OCI-LY1 (cell line): Measurements from ENCODE around the gene HSPB9.
A peak's percentile ranks its signal among the peaks of the same experiment; 100 is the strongest.

ENCODE experiments used
- H2AFZ ChIP-seq: fragments of 200-600 bp; sonication (generic), shearing (Covaris generic); 2 replicates; pipeline ENCODE4 v1.6.0; 2014; ENCODE audit warnings: antibody characterized with exemption, mild to moderate bottlenecking, low read length
- H3F3A ChIP-seq: fragments of 200-600 bp; sonication (generic), shearing (Covaris generic); 2 replicates; pipeline ENCODE4 v1.6.0; 2014; ENCODE audit warnings: mild to moderate bottlenecking, antibody characterized with exemption, low read length, moderate library complexity; ENCODE audit not compliant: insufficient read depth
- H3K27ac ChIP-seq: fragments of 200-600 bp; sonication (generic); 2 replicates; pipeline ENCODE4 v1.5.1; 2014; ENCODE audit warnings: low read length, mixed run types, mild to moderate bottlenecking, low read depth; ENCODE audit not compliant: poor library complexity, severe bottlenecking
- H3K27me3 ChIP-seq: fragments of 200-600 bp; sonication (generic); 2 replicates; pipeline ENCODE4 v1.6.0; 2014; ENCODE audit warnings: antibody characterized with exemption, mild to moderate bottlenecking, low read length, moderate library complexity; ENCODE audit not compliant: insufficient read depth
- H3K36me3 ChIP-seq: fragments of 200-600 bp; sonication (generic); 2 replicates; pipeline ENCODE4 v1.6.1; 2014; ENCODE audit warnings: mild to moderate bottlenecking, antibody characterized with exemption, low read length, moderate library complexity, mixed read lengths; ENCODE audit not compliant: insufficient read depth
- H3K4me1 ChIP-seq: fragments of 200-600 bp; sonication (generic); 2 replicates; pipeline ENCODE4 v1.5.1; 2014; ENCODE audit warnings: mild to moderate bottlenecking, low read length, moderate library complexity; ENCODE audit not compliant: insufficient read depth, severe bottlenecking
- H3K4me2 ChIP-seq: fragments of 200-600 bp; sonication (generic), shearing (Covaris generic); 2 replicates; pipeline ENCODE4 v1.6.1; 2014; ENCODE audit warnings: low read length
- H3K4me3 ChIP-seq: fragments of 200-600 bp; sonication (generic); 2 replicates; pipeline ENCODE4 v1.5.1; 2014; ENCODE audit warnings: low read length, low read depth, mild to moderate bottlenecking, mixed read lengths; ENCODE audit not compliant: poor library complexity, severe bottlenecking
- H3K79me2 ChIP-seq: fragments of 200-600 bp; shearing (Covaris generic); 2 replicates; pipeline ENCODE4 v1.6.1; 2016; ENCODE audit warnings: mixed run types, low read length, mixed read lengths; ENCODE audit not compliant: insufficient read depth
- H3K9ac ChIP-seq: fragments of 200-600 bp; sonication (generic), shearing (Covaris generic); 2 replicates; pipeline ENCODE4 v1.6.1; 2014; ENCODE audit warnings: mild to moderate bottlenecking, low read length, mixed read lengths
- H3K9me2 ChIP-seq: fragments of 200-600 bp; sonication (generic), shearing (Covaris generic); 2 replicates; pipeline ENCODE4 v1.6.1; 2014; ENCODE audit warnings: low read depth, mild to moderate bottlenecking, low read length, mixed read lengths
- H3K9me3 ChIP-seq: fragments of 200-600 bp; shearing (Covaris generic); 2 replicates; pipeline ENCODE4 v1.6.1; 2014; ENCODE audit warnings: low read length, mixed read lengths
- H4K20me1 ChIP-seq: fragments of 200-600 bp; sonication (generic), shearing (Covaris generic); 2 replicates; pipeline ENCODE4 v1.6.0; 2016; ENCODE audit warnings: mild to moderate bottlenecking, low read length; ENCODE audit not compliant: insufficient read depth
- EZH2 ChIP-seq: fragments of 200-600 bp; sonication (generic), shearing (Covaris generic); IDR thresholded peaks from 2 replicates; pipeline ENCODE4 v1.8.0; 2017; ENCODE audit warnings: borderline replicate concordance, mixed run types, mild to moderate bottlenecking, antibody characterized with exemption, low read length, moderate library complexity, mixed read lengths
- TF ChIP-seq, protein P1 (sequence below): fragments of 200-600 bp; sonication (generic), shearing (Covaris generic); IDR thresholded peaks from 2 replicates; pipeline ENCODE4 v1.5.1; 2017; ENCODE audit warnings: mild to moderate bottlenecking, antibody characterized with exemption, low read length, moderate library complexity, mixed read lengths

Gene HSPB9

DNA sequence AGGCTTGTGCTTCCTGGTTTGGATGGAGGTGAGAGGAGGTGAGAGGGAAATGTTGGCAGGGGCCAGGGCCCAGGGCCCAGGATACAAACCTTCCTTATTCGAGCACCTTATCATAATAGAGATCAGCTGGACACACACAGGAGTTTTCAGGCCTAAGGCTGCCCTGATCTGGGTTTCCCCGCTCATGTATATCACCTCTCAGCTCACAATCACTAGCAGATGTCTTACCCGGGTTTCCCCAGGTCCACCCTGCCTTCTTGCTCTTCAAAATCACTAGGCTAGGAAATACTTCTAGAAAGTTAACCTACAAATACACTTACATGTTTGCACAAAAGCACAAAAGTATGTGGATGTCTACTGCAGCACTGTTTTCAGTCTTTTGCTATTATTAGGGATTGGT is 4.2 kb downstream of the HSPB9 start:
- Histone ChIP-seq H3K4me3 (no peak overlapping the region), H3K36me3 (peaks cover 56% of the 10 kb centered on the region), H3K9ac (no peak overlapping the region), H3K9me2 (no peaks in the 10 kb centered on the region), H3K9me3 (no peaks in the 10 kb centered on the region), H3K4me1 (peaks cover 14% of the 10 kb centered on the region), H3K4me2 (no peak overlapping the region), H3F3A (0 out of 2 replicates have a peak, but pooled peaks cover 4% of the 10 kb centered on the region), H3K27ac (peak overlapping the region; percentile 40), H3K79me2 (peaks cover 4% of the 10 kb centered on the region), H2AFZ (no peak overlapping the region), H4K20me1 (no peaks in the 10 kb centered on the region), H3K27me3 (no peaks in the 10 kb centered on the region)
- TF ChIP-seq, protein P1, sequence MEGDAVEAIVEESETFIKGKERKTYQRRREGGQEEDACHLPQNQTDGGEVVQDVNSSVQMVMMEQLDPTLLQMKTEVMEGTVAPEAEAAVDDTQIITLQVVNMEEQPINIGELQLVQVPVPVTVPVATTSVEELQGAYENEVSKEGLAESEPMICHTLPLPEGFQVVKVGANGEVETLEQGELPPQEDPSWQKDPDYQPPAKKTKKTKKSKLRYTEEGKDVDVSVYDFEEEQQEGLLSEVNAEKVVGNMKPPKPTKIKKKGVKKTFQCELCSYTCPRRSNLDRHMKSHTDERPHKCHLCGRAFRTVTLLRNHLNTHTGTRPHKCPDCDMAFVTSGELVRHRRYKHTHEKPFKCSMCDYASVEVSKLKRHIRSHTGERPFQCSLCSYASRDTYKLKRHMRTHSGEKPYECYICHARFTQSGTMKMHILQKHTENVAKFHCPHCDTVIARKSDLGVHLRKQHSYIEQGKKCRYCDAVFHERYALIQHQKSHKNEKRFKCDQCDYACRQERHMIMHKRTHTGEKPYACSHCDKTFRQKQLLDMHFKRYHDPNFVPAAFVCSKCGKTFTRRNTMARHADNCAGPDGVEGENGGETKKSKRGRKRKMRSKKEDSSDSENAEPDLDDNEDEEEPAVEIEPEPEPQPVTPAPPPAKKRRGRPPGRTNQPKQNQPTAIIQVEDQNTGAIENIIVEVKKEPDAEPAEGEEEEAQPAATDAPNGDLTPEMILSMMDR = no peak
- TF ChIP-seq EZH2 = no peak

DNA sequence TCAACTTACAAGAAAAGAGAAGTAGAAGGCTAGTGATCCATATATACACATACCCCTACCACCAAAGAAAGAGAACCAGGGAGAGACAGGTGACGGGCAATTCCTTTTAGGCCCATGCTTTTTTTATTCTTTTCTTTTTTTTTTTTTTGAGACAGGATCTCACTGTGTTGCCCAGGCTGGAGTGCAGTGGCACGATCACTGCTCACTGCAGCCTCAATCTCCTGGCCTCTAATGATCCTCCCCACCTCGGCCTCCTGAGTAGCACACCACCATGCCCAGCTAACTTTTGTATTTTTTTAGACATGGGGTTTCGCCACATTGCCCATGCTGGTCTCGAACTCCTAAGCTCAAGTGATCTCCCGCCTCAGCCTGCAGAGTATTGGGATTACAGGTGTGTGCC is 4.8 kb downstream of the HSPB9 start:
- TF ChIP-seq EZH2 = no peak
- TF ChIP-seq, protein P1 = no peak
- Histone ChIP-seq H4K20me1 (no peaks in the 10 kb centered on the region), H3K4me2 (no peak overlapping the region), H2AFZ (no peak overlapping the region), H3K27me3 (no peaks in the 10 kb centered on the region), H3K4me1 (peaks cover 19% of the 10 kb centered on the region), H3K9me3 (no peaks in the 10 kb centered on the region), H3K27ac (no peak overlapping the region), H3K79me2 (peaks cover 10% of the 10 kb centered on the region), H3K36me3 (peaks cover 56% of the 10 kb centered on the region), H3K4me3 (no peak overlapping the region), H3K9me2 (no peaks in the 10 kb centered on the region), H3K9ac (no peak overlapping the region), H3F3A (0 out of 2 replicates have a peak, but pooled peaks cover 4% of the 10 kb centered on the region)

DNA sequence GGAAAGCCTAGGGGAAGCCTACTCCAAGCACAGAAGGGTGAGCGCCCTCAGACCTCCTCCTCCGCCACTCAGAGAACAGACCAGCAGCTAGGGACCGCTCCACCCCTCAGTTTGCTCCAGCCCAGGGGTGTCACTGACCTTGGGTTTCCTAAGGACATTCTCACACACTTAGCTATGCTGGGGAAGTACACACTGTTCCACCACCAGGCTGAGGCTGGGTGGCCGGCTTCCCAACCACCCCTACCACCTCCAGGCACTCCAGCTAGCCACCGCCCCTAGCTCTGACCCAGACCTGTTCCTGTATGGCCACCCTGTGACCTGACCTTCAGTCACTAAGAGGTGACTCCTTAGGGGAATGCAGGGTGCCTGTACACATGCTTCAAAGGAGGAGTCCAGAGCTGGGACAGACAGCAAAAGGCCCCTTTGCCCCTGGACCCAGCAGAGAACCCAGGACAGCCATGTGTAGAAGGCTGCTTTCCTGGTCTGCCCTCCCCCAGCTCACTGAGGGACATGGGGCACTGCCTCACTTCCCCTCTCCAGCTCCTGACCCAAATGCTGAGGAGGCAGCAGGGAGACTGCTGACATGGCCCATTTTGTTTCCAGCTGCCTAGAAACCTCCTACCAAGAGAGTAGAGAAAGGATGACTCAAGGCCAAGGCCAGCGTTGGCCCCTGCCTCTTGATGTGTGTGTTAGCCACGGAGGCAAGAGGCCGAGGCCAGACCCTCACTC is 6.7 kb downstream of the HSPB9 start:
- Histone ChIP-seq H3F3A (peaks cover 19% of the 10 kb centered on the region; the same call in 1 of the 2 replicates), H4K20me1 (no peaks in the 10 kb centered on the region), H3K9me2 (no peaks in the 10 kb centered on the region), H3K4me2 (no peak overlapping the region), H3K36me3 (peaks cover 54% of the 10 kb centered on the region), H2AFZ (no peak overlapping the region), H3K27me3 (no peaks in the 10 kb centered on the region), H3K9me3 (no peaks in the 10 kb centered on the region), H3K79me2 (peaks cover 10% of the 10 kb centered on the region), H3K4me3 (no peak overlapping the region), H3K4me1 (peaks cover 37% of the 10 kb centered on the region), H3K27ac (no peak overlapping the region), H3K9ac (no peak overlapping the region)
- TF ChIP-seq EZH2 = no peak
- TF ChIP-seq, protein P1 = no peak
